HG03439 (cell line): ENCODE data around the gene ZSWIM4.

ENCODE experiments used
- ATAC-seq: cut with Tn5 transposase; IDR thresholded peaks from one replicate; pipeline ENCODE4 v1.9.1; 2021; ENCODE audit warnings: mild to moderate bottlenecking, moderate library complexity; ENCODE audit not compliant: unreplicated experiment

ZSWIM4 gene

GRCh38 chr19:13804830-13805683, 9.8 kb downstream of the ZSWIM4 start:
- ATAC-seq: no peak

GRCh38 chr19:13806728-13807127, 11.5 kb downstream of the ZSWIM4 start:
- no peak for ATAC-seq

GRCh38 chr19:13807421-13808021, 12.3 kb downstream of the ZSWIM4 start:
- ATAC-seq: no peak

- ATAC-seq: no peak
These were observed 13.6 kb downstream of the ZSWIM4 start for GRCh38 chr19:13808856-13809255.

GRCh38 chr19:13812544-13812943, 17.3 kb downstream of the ZSWIM4 start:
- no peak for ATAC-seq

GRCh38 chr19:13813147-13813546, 17.9 kb downstream of the ZSWIM4 start:
- no peak for ATAC-seq

GRCh38 chr19:13814550-13814949, 19.3 kb downstream of the ZSWIM4 start:
- ATAC-seq: no peak

GRCh38 chr19:13817018-13817614, 21.9 kb downstream of the ZSWIM4 start:
- ATAC-seq: no peak

- ATAC-seq: no peak
These were observed 22.6 kb downstream of the ZSWIM4 start for GRCh38 chr19:13817615-13818371.

GRCh38 chr19:13819238-13819637, 24.0 kb downstream of the ZSWIM4 start:
- ATAC-seq: no peak

- ATAC-seq: no peak
These were observed 26.0 kb downstream of the ZSWIM4 start for GRCh38 chr19:13821292-13821691.

GRCh38 chr19:13823256-13823655, 28.0 kb downstream of the ZSWIM4 start:
- no peak for ATAC-seq

GRCh38 chr19:13823901-13824300, 28.7 kb downstream of the ZSWIM4 start:
- no peak for ATAC-seq

GRCh38 chr19:13824703-13825102, 29.5 kb downstream of the ZSWIM4 start:
- no peak for ATAC-seq

- ATAC-seq: no peak
These were observed 30.5 kb downstream of the ZSWIM4 start for GRCh38 chr19:13825489-13826441.

GRCh38 chr19:13826652-13827235, 31.5 kb downstream of the ZSWIM4 start:
- ATAC-seq: no peak

- ATAC-seq: no peak
These were observed 32.4 kb downstream of the ZSWIM4 start for GRCh38 chr19:13827656-13828055.

- no peak for ATAC-seq
These were observed 35.0 kb downstream of the ZSWIM4 start for GRCh38 chr19:13830114-13830740.
